ENCODE measurements around the gene ACE2. TPM values are rescaled to one million over a fixed set of nuclear protein-coding genes. Genes with fewer than 3 reads are reported as not detected.

ACE2 gene
- total RNA-seq, 5 donors from 2014 or later (not counting 1 experiment from before 2014, with no cell fraction given), result not detected

GRCh38 chrX:15512401-15512965, 88.3 kb downstream of the ACE2 start:
- POLR2A ChIA-PET, result no interaction called here
- H3K27me3 Mint-ChIP-seq, result peaks cover 0 to 38% of the 10 kb centered on the region in 2 donors
- 40% methylated on average over 1 of the region's 4 CpGs for WGBS (ENCODE audit: insufficient coverage)
- Histone ChIP-seq H3K36me3 (ENCODE audit: control insufficient read depth in 2 of 2, extremely low read depth in 1 of 2, insufficient read depth in 1 of 2, low read length in 1 of 2) (no peaks in the 10 kb centered on the region), H3K27ac (ENCODE audit: low read length) (no peak overlapping the region), H3K4me3 (ENCODE audit: control insufficient read depth in 1 of 2, extremely low read depth in 1 of 2, low read length in 1 of 2) (no peak overlapping the region), H3K9me3 (no peaks in the 10 kb centered on the region), H3K27me3 (replicated peaks in 1 of 2; ENCODE audit: control insufficient read depth in 2 of 2, extremely low read depth in 1 of 2, insufficient read depth in 2 of 2, low read length in 1 of 2) (no peaks in the 10 kb centered on the region), H3K4me1 (ENCODE audit: control insufficient read depth in 1 of 2, extremely low read depth in 1 of 2, insufficient read depth in 2 of 2, low read length in 2 of 2) (no peaks in the 10 kb centered on the region)
- CTCF ChIA-PET, result interaction anchor here in 1 of 2 donors (0.7 kb wide), 1 partner anchor 57 kb away, joined by 4 read pairs; no protein-coding TSS in a partner anchor
- H3K9me3 Mint-ChIP-seq, result no peaks in the 10 kb centered on the region
- no peak for DNase-seq
- no peak overlapping the region for H3K4me3 Mint-ChIP-seq
- no peaks in the 10 kb centered on the region for H3K4me1 Mint-ChIP-seq
- H3K36me3 Mint-ChIP-seq, result no peaks in the 10 kb centered on the region
- H3K27ac Mint-ChIP-seq, result no peak overlapping the region
- no peak for ATAC-seq (replicated peaks in 1 of 4)

- DNase-seq (no peak), ATAC-seq (replicated peaks in 1 of 4) (no peak)
- POLR2A ChIA-PET, result no interaction called here
- WGBS (ENCODE audit: insufficient coverage), result no CpG with 5 or more reads among the region's 1 CpG
- Mint-ChIP-seq H3K4me1 (no peaks in the 10 kb centered on the region), H3K9me3 (no peaks in the 10 kb centered on the region), H3K27me3 (peaks cover 0 to 43% of the 10 kb centered on the region in 2 donors), H3K27ac (no peak overlapping the region), H3K36me3 (no peaks in the 10 kb centered on the region), H3K4me3 (no peak overlapping the region)
- no peak overlapping the region for H3K4me3 ChIP-seq (ENCODE audit: control insufficient read depth in 1 of 2, extremely low read depth in 1 of 2, low read length in 1 of 2)
- H3K27me3 ChIP-seq (replicated peaks in 1 of 2; ENCODE audit: control insufficient read depth in 2 of 2, extremely low read depth in 1 of 2, insufficient read depth in 2 of 2, low read length in 1 of 2), result no peaks in the 10 kb centered on the region
- H3K9me3 ChIP-seq, result no peaks in the 10 kb centered on the region
- H3K36me3 ChIP-seq (ENCODE audit: control insufficient read depth in 2 of 2, extremely low read depth in 1 of 2, insufficient read depth in 1 of 2, low read length in 1 of 2), result no peaks in the 10 kb centered on the region
- H3K27ac ChIP-seq (ENCODE audit: low read length), result no peak overlapping the region
- H3K4me1 ChIP-seq (ENCODE audit: control insufficient read depth in 1 of 2, extremely low read depth in 1 of 2, insufficient read depth in 2 of 2, low read length in 2 of 2), result no peaks in the 10 kb centered on the region
- CTCF ChIA-PET, result no interaction called here
Observed at GRCh38 chrX:15511563-15511962, 89.2 kb downstream of the ACE2 start.

Other genes with a start within 250 kb of the ACE2 start
- gene VEGFD, start 216.5 kb downstream of the ACE2 start, total RNA-seq, result not detected
- under 1 TPM in 1 of 5 donors, not detected in 4; 0.51 TPM for gene PIR, start 107.6 kb downstream of the ACE2 start, total RNA-seq
- not detected for gene BMX, start 100.2 kb downstream of the ACE2 start, total RNA-seq
- under 1 TPM; 0.38 to 0.79 (median 0.45) TPM for gene CLTRN, start 63.8 kb upstream of the ACE2 start, total RNA-seq
- 10 to 100 TPM; 34.2 to 80.9 (median 44.6) TPM for gene CA5B, start 137.3 kb upstream of the ACE2 start, total RNA-seq
- 10 to 100 TPM; 18.5 to 35.4 (median 21.6) TPM for gene ZRSR2, start 189.5 kb upstream of the ACE2 start, total RNA-seq